B cell (primary cell): ENCODE measurements around the gene FZD2.

Source experiments
- EZH2 ChIP-seq: IDR thresholded peaks from 2 replicates; pipeline ENCODE4 v1.6.1; 2012; ENCODE audit warnings: borderline replicate concordance, low read depth, mild to moderate bottlenecking, moderate library complexity, low read length; ENCODE audit not compliant: insufficient read depth, poor library complexity, severe bottlenecking
- TF ChIP-seq, protein P1 (sequence below): fragments of 200-600 bp; IDR thresholded peaks from one replicate; pipeline ENCODE4 v1.8.0; 2022; ENCODE audit warnings: antibody characterized with exemption, mild to moderate bottlenecking

DNA sequence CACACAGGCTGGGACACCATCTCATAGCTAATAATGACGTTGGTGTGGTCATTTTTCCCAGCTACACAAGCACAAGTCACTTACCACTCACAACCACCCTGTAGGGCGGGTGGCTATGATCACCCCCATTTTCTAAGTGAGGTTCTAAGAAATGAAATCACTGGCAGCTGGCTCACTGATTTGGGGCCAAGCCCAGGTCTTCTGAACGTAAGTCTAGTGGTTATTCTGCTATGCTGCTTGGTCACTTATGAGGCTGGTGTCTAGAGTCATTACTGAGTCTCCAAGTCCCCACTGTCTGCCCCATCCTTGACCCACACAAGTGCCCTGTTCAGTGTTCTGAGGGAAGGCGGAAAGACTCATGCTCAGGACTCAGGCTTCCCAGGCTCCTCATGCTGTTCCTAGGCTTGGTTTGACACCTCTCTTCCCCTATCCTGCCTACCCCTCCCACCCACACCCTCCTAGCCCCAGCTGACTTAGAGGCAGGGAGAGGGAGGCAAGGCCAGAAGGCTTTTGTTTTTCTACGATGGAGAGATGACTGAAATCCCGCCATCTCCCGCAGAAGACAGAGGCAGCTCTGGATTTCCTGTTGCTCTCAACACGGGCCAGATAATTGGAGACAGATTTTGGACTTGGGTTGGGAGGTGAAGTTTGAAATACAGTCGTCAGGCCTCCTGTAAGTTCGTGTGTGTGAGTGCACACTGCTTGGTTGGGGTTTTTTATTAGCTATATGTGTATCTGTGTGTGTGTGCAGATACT lies 32.2 kb downstream of the FZD2 start:
- TF ChIP-seq, protein P1, sequence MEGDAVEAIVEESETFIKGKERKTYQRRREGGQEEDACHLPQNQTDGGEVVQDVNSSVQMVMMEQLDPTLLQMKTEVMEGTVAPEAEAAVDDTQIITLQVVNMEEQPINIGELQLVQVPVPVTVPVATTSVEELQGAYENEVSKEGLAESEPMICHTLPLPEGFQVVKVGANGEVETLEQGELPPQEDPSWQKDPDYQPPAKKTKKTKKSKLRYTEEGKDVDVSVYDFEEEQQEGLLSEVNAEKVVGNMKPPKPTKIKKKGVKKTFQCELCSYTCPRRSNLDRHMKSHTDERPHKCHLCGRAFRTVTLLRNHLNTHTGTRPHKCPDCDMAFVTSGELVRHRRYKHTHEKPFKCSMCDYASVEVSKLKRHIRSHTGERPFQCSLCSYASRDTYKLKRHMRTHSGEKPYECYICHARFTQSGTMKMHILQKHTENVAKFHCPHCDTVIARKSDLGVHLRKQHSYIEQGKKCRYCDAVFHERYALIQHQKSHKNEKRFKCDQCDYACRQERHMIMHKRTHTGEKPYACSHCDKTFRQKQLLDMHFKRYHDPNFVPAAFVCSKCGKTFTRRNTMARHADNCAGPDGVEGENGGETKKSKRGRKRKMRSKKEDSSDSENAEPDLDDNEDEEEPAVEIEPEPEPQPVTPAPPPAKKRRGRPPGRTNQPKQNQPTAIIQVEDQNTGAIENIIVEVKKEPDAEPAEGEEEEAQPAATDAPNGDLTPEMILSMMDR: no peak
- no peak for TF ChIP-seq EZH2
